ENCODE results near the gene ZC3H11A. TPM values are rescaled to one million over a fixed set of nuclear protein-coding genes. Genes with fewer than 3 reads are reported as not detected.
A peak's percentile ranks its signal among the peaks of the same experiment; 100 is the strongest.

The ZC3H11A gene
- total and polyA plus RNA-seq, 2 of the 13 experiments (the other 11 are each of a cell fraction or from before 2014, with no cell fraction given) = 56.9 to 59.7 TPM

- TF ChIP-seq ZNF225 (CRISPR knock-in tag; IDR thresholded peaks at IDR 0.05) = no peak
- TF ChIP-seq NONO (IDR thresholded peaks at IDR 0.05) = no peak
- TF ChIP-seq NONO (CRISPR knock-in tag; conservative IDR thresholded peaks at IDR 0.05) = peak; percentile 47; the same call in 1 of the 2 replicates
- no peak for TF ChIP-seq ZNF780A (CRISPR knock-in tag; IDR thresholded peaks at IDR 0.05)
- TF ChIP-seq ZKSCAN8 (CRISPR knock-in tag; IDR thresholded peaks at IDR 0.05; ENCODE audit: borderline replicate concordance) = peak; percentile 55; the same call in 1 of the 2 replicates
- TF ChIP-seq PAXIP1 (CRISPR knock-in tag; conservative IDR thresholded peaks at IDR 0.05) = no peak
- TF ChIP-seq, protein P1, sequence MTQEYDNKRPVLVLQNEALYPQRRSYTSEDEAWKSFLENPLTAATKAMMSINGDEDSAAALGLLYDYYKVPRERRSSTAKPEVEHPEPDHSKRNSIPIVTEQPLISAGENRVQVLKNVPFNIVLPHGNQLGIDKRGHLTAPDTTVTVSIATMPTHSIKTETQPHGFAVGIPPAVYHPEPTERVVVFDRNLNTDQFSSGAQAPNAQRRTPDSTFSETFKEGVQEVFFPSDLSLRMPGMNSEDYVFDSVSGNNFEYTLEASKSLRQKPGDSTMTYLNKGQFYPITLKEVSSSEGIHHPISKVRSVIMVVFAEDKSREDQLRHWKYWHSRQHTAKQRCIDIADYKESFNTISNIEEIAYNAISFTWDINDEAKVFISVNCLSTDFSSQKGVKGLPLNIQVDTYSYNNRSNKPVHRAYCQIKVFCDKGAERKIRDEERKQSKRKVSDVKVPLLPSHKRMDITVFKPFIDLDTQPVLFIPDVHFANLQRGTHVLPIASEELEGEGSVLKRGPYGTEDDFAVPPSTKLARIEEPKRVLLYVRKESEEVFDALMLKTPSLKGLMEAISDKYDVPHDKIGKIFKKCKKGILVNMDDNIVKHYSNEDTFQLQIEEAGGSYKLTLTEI (CRISPR knock-in tag; conservative IDR thresholded peaks at IDR 0.05) = no peak
- no peak for TF ChIP-seq LCORL (IDR thresholded peaks at IDR 0.05)
- TF ChIP-seq LCORL (CRISPR knock-in tag; IDR thresholded peaks at IDR 0.05) = 0 out of 2 replicates have a peak, but pooled peaks have one; percentile 39
- no peak for TF ChIP-seq HNRNPH1 (optimal IDR thresholded peaks at IDR 0.05; ENCODE audit: low read depth, low read length)
- no peak for TF ChIP-seq ZNF672 (CRISPR knock-in tag; IDR thresholded peaks at IDR 0.05)
- TF ChIP-seq, protein P2, sequence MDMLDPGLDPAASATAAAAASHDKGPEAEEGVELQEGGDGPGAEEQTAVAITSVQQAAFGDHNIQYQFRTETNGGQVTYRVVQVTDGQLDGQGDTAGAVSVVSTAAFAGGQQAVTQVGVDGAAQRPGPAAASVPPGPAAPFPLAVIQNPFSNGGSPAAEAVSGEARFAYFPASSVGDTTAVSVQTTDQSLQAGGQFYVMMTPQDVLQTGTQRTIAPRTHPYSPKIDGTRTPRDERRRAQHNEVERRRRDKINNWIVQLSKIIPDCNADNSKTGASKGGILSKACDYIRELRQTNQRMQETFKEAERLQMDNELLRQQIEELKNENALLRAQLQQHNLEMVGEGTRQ (IDR thresholded peaks at IDR 0.05; ENCODE audit: low read depth, low read length) = peak; percentile 96
- TF ChIP-seq, protein P2 (CRISPR knock-in tag; IDR thresholded peaks at IDR 0.05; ENCODE audit: borderline replicate concordance) = peak; percentile 97; the same call in 1 of the 2 replicates
- peak; percentile 77; the same call in 1 of the 2 replicates for TF ChIP-seq ZNF331 (CRISPR knock-in tag; IDR thresholded peaks at IDR 0.05)
- TF ChIP-seq HOXA3 (CRISPR knock-in tag; IDR thresholded peaks at IDR 0.05) = peak; percentile 98
- TF ChIP-seq ZNF766 (CRISPR knock-in tag; IDR thresholded peaks at IDR 0.05; ENCODE audit: borderline replicate concordance) = no peak; the same call in 1 of the 2 replicates
- peak; percentile 63; the same call in 1 of the 2 replicates for TF ChIP-seq ZNF350 (CRISPR knock-in tag; IDR thresholded peaks at IDR 0.05; ENCODE audit: borderline replicate concordance, low read depth)
- TF ChIP-seq HOXA9 (CRISPR knock-in tag; IDR thresholded peaks at IDR 0.05; ENCODE audit: borderline replicate concordance) = no peak
- TF ChIP-seq TOPORS (CRISPR knock-in tag; IDR thresholded peaks at IDR 0.05) = no peak
- TF ChIP-seq JUNB (CRISPR knock-in tag; IDR thresholded peaks at IDR 0.05; ENCODE audit: borderline replicate concordance) = no peak
Measured at GRCh38 chr1:203795441-203796235, at the start of gene ZC3H11A, which contains the start of gene ZBED6 (continued).
